Measurements from ENCODE around the gene LRIG2. TPM values are rescaled to one million over a fixed set of nuclear protein-coding genes. Genes with fewer than 3 reads are reported as not detected.

The LRIG2 gene
- total RNA-seq, 1 donor from 2014 or later, result 14.5 TPM

DNA sequence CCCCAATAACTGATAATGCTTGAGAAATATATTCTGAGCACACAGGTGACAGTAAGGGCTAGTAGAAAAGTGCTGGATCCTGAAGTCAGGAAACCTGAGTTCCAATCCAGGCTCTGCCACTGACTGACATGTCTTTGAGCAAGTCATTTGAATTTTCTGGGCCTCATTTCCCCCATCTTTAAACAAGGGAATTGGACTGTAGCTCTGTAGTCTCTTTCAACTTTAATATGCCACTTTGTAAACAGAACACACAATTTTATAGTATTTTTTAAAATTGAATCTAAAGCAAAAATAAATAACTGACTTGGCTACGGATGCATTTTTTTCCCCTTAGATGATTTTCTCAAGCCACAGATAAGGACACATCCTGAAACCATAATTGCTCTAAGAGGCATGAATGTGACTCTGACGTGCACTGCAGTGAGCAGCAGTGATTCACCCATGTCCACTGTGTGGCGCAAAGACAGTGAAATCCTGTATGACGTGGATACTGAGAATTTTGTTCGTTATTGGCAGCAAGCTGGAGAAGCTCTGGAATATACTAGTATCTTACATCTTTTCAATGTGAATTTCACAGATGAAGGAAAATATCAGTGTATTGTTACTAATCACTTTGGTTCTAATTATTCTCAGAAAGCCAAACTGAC is 37.0 kb downstream of the LRIG2 start:
- TF ChIP-seq, protein P1, sequence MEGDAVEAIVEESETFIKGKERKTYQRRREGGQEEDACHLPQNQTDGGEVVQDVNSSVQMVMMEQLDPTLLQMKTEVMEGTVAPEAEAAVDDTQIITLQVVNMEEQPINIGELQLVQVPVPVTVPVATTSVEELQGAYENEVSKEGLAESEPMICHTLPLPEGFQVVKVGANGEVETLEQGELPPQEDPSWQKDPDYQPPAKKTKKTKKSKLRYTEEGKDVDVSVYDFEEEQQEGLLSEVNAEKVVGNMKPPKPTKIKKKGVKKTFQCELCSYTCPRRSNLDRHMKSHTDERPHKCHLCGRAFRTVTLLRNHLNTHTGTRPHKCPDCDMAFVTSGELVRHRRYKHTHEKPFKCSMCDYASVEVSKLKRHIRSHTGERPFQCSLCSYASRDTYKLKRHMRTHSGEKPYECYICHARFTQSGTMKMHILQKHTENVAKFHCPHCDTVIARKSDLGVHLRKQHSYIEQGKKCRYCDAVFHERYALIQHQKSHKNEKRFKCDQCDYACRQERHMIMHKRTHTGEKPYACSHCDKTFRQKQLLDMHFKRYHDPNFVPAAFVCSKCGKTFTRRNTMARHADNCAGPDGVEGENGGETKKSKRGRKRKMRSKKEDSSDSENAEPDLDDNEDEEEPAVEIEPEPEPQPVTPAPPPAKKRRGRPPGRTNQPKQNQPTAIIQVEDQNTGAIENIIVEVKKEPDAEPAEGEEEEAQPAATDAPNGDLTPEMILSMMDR (IDR thresholded peaks at IDR 0.05), result no peak
- no peaks in the 10 kb centered on the region for H3K4me1 Mint-ChIP-seq (ENCODE audit: unreplicated experiment)
- no peak overlapping the region for H3K27ac Mint-ChIP-seq (ENCODE audit: unreplicated experiment)
- no peaks in the 10 kb centered on the region for H3K9me3 Mint-ChIP-seq (ENCODE audit: unreplicated experiment)
- H3K27me3 Mint-ChIP-seq (ENCODE audit: unreplicated experiment), result no peaks in the 10 kb centered on the region
- no peak for DNase-seq (ENCODE audit: extremely low spot score, unreplicated experiment)
- no peak overlapping the region for H3K4me3 Mint-ChIP-seq (ENCODE audit: unreplicated experiment)
- peaks cover 40% of the 10 kb centered on the region for H3K36me3 Mint-ChIP-seq (ENCODE audit: unreplicated experiment)

DNA sequence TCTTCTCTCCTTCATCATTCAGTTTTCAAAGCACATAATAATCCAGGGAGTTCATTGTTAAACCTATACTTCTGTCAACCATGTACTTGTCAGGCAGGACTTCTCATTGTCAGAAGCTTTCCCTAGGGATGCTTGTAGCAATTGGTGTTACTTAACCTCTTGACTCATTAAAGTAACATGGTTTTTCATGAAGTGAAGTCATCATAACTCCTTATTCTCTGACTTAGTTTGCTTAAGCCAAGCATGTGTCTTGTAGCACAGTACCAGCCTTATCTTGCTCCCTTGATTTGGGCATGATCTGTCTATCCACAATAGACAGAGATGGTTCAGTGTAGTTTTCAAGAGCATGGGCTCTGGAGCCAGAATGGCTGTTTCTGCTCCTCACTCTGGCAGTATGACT is 45.3 kb downstream of the LRIG2 start:
- Mint-ChIP-seq H3K36me3 (ENCODE audit: unreplicated experiment) (peaks cover 52% of the 10 kb centered on the region), H3K27ac (ENCODE audit: unreplicated experiment) (no peak overlapping the region), H3K4me1 (ENCODE audit: unreplicated experiment) (no peaks in the 10 kb centered on the region), H3K27me3 (ENCODE audit: unreplicated experiment) (no peaks in the 10 kb centered on the region), H3K9me3 (ENCODE audit: unreplicated experiment) (no peaks in the 10 kb centered on the region), H3K4me3 (ENCODE audit: unreplicated experiment) (no peak overlapping the region)
- DNase-seq (ENCODE audit: extremely low spot score, unreplicated experiment), result no peak
- TF ChIP-seq, protein P1 (IDR thresholded peaks at IDR 0.05), result no peak

DNA sequence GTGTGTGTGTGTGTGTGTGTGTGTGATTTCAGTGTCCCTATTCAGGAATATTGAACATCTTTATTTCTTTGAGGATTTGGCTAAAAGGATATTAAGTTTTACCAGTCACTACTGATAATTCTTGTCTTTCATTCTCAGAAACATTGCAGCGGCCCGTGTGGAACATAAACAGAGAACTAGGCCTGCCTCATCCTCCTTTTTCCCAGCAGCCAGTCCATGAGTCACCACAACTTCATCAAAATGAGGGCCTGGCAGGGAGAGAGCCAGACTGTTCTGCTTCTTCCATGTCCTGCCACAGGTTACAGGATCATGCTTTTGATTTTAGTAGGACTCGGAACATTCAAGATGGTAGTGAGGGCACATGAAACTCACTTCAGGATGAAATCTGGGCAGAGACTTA is 50.7 kb downstream of the LRIG2 start:
- DNase-seq (ENCODE audit: extremely low spot score, unreplicated experiment), result no peak
- no peak overlapping the region for H3K27ac Mint-ChIP-seq (ENCODE audit: unreplicated experiment)
- no peaks in the 10 kb centered on the region for H3K4me1 Mint-ChIP-seq (ENCODE audit: unreplicated experiment)
- TF ChIP-seq, protein P1 (IDR thresholded peaks at IDR 0.05), result no peak
- peaks cover 49% of the 10 kb centered on the region for H3K36me3 Mint-ChIP-seq (ENCODE audit: unreplicated experiment)
- no peaks in the 10 kb centered on the region for H3K27me3 Mint-ChIP-seq (ENCODE audit: unreplicated experiment)
- H3K9me3 Mint-ChIP-seq (ENCODE audit: unreplicated experiment), result no peaks in the 10 kb centered on the region
- H3K4me3 Mint-ChIP-seq (ENCODE audit: unreplicated experiment), result no peak overlapping the region

DNA sequence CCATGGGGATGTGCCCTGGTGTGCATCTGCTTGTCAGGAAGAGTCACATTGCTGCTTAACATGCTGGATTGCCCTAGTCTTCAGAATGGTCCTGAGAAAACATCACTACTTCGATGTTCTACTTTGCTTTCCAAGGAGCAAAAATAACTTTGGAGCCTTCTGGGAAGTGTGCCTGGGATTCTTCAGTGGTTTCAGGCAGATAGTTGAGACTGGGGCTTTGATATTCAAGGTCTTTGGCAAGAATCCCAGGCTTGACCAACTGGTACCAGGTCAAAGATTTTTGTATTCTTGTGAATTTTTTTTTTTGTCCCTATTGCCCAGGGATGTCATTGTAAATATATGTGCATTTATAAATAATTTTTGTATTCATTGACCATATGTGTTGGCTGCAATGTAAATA is 51.4 kb downstream of the LRIG2 start:
- no peak for DNase-seq (ENCODE audit: extremely low spot score, unreplicated experiment)
- no peak overlapping the region for H3K4me3 Mint-ChIP-seq (ENCODE audit: unreplicated experiment)

DNA sequence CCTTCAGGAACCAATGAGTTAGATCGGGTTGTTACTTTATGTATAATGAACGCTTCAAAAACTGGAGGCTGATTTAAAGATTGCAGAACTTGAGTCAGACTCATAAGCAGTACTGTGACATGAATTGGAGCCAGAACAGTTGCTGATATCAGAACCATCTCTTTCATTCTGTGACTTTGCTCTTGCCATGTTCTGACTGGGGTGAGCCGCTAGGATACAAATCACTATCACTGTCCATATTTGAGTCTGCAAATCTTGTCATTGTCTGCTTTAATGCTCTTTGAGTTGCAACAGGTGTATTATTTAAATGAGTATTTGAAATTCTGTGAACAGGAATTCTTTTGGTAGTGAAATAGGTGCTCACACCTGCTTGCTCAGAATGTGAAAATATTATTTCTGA is 52.5 kb downstream of the LRIG2 start:
- H3K4me1 Mint-ChIP-seq (ENCODE audit: unreplicated experiment), result no peaks in the 10 kb centered on the region
- H3K9me3 Mint-ChIP-seq (ENCODE audit: unreplicated experiment), result no peaks in the 10 kb centered on the region
- DNase-seq (ENCODE audit: extremely low spot score, unreplicated experiment), result no peak
- H3K27me3 Mint-ChIP-seq (ENCODE audit: unreplicated experiment), result no peaks in the 10 kb centered on the region
- no peak overlapping the region for H3K27ac Mint-ChIP-seq (ENCODE audit: unreplicated experiment)
- H3K4me3 Mint-ChIP-seq (ENCODE audit: unreplicated experiment), result no peak overlapping the region
- TF ChIP-seq, protein P1 (IDR thresholded peaks at IDR 0.05), result no peak
- H3K36me3 Mint-ChIP-seq (ENCODE audit: unreplicated experiment), result peaks cover 45% of the 10 kb centered on the region

More for the DNA sequence above, 51.4 kb downstream of the LRIG2 start:
- Mint-ChIP-seq H3K9me3 (ENCODE audit: unreplicated experiment) (no peaks in the 10 kb centered on the region), H3K27me3 (ENCODE audit: unreplicated experiment) (no peaks in the 10 kb centered on the region), H3K4me1 (ENCODE audit: unreplicated experiment) (no peaks in the 10 kb centered on the region), H3K36me3 (ENCODE audit: unreplicated experiment) (peaks cover 42% of the 10 kb centered on the region), H3K27ac (ENCODE audit: unreplicated experiment) (no peak overlapping the region)
- TF ChIP-seq, protein P1 (IDR thresholded peaks at IDR 0.05), result no peak

Measured in osteocyte (in vitro differentiated cells).